SU-DHL-6 (cell line): Measurements from ENCODE around the gene PTMS.

Experiments used
- H2AFZ ChIP-seq: fragments of 200-600 bp; sonication (generic); 2 replicates; pipeline ENCODE4 v1.6.1; 2014; ENCODE audit warnings: low read depth, mild to moderate bottlenecking, moderate library complexity, mixed read lengths, antibody characterized with exemption, low read length; ENCODE audit not compliant: severe bottlenecking
- H3F3A ChIP-seq: fragments of 200-600 bp; shearing (Covaris generic); 2 replicates; pipeline ENCODE4 v1.6.0; 2016; ENCODE audit warnings: antibody characterized with exemption, mild to moderate bottlenecking; ENCODE audit not compliant: insufficient read depth
- H3K27ac ChIP-seq: fragments of 200-600 bp; sonication (generic); 2 replicates; pipeline ENCODE4 v1.5.1; 2016; ENCODE audit warnings: low read depth, mild to moderate bottlenecking, low read length, moderate library complexity, mixed read lengths
- H3K27me3 ChIP-seq: fragments of 200-600 bp; sonication (generic), shearing (Covaris generic); 2 replicates; pipeline ENCODE4 v1.6.0; 2014; ENCODE audit warnings: mild to moderate bottlenecking, low read length
- H3K36me3 ChIP-seq: fragments of 200-600 bp; sonication (generic); 2 replicates; pipeline ENCODE4 v1.6.1; 2014; ENCODE audit warnings: mild to moderate bottlenecking, low read length, mixed read lengths
- H3K4me2 ChIP-seq: fragments of 300-600, 200-600 bp; shearing (Covaris generic), sonication (generic); 2 replicates; pipeline ENCODE4 v1.6.0; 2014; ENCODE audit warnings: low read length, low read depth, mild to moderate bottlenecking; ENCODE audit not compliant: poor library complexity, severe bottlenecking
- H3K4me3 ChIP-seq: fragments of 200-600 bp; sonication (generic); 2 replicates; pipeline ENCODE4 v1.5.1; 2014; ENCODE audit warnings: antibody characterized with exemption, low read length, mild to moderate bottlenecking, mixed read lengths; ENCODE audit not compliant: insufficient read depth, poor library complexity, severe bottlenecking
- H3K79me2 ChIP-seq: fragments of 200-600 bp; sonication (generic); 2 replicates; pipeline ENCODE4 v1.6.1; 2014; ENCODE audit warnings: mild to moderate bottlenecking, low read length, moderate library complexity; ENCODE audit not compliant: insufficient read depth
- H3K9ac ChIP-seq: fragments of 200-600 bp; sonication (generic); 2 replicates; pipeline ENCODE4 v1.7.0; 2014; ENCODE audit warnings: mild to moderate bottlenecking, low read length
- H3K9me2 ChIP-seq: fragments of 200-600 bp; sonication (generic); replicated peaks from 2 replicates; pipeline ENCODE4 v1.6.1; 2014; ENCODE audit warnings: low read length; ENCODE audit not compliant: insufficient read depth
- H3K9me3 ChIP-seq: fragments of 200-600 bp; sonication (generic); 2 replicates; pipeline ENCODE4 v1.6.1; 2014; ENCODE audit warnings: low read length, mixed read lengths; ENCODE audit not compliant: insufficient read depth
- H4K20me1 ChIP-seq: fragments of 200-600 bp; sonication (generic); 2 replicates; pipeline ENCODE4 v1.6.1; 2014; ENCODE audit warnings: low read depth, mild to moderate bottlenecking, antibody characterized with exemption, low read length, moderate library complexity, mixed read lengths
- EZH2phosphoT487 ChIP-seq: fragments of 200-600 bp; sonication (generic), shearing (Covaris generic); conservative IDR thresholded peaks from 2 replicates; pipeline ENCODE4 v1.6.1; 2018; ENCODE audit warnings: mild to moderate bottlenecking, antibody characterized with exemption, low read length, moderate library complexity, mixed read lengths
- TF ChIP-seq, protein P1 (sequence below): fragments of 200-600 bp; sonication (generic); IDR thresholded peaks from one replicate; pipeline ENCODE4 v1.5.1; 2017; ENCODE audit warnings: antibody characterized with exemption, mild to moderate bottlenecking, low read length, moderate library complexity; ENCODE audit not compliant: insufficient read depth, poor library complexity, severe bottlenecking

PTMS gene

DNA sequence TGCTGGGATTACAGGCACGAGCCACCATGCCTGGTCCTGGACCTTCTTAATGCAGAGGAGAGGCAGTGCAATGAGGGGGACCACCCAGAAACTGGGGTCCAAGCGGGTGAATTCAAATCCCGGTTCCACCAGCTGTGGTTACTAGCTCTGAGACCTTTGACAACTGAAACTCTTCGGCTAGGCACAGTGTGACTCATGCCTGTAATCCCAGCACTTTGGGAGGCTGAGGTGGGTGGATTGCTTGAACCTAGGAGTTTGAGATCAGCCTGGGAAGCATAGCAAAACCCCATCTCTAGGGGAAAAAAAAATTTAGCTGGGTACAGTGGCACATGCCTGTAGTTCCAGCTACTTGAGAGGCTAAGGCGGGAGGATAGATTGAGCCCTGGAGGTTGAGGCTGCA is 18.1 kb downstream of the PTMS start:
- Histone ChIP-seq H3K27me3 (no peaks in the 10 kb centered on the region), H3K9ac (no peak overlapping the region), H3K9me2 (no peaks in the 10 kb centered on the region), H3K36me3 (no peaks in the 10 kb centered on the region), H2AFZ (no peak overlapping the region), H4K20me1 (no peaks in the 10 kb centered on the region), H3K4me2 (no peak overlapping the region), H3F3A (no peaks in the 10 kb centered on the region), H3K79me2 (no peaks in the 10 kb centered on the region), H3K9me3 (no peaks in the 10 kb centered on the region), H3K4me3 (no peak overlapping the region), H3K27ac (no peak overlapping the region)
- no peak for TF ChIP-seq EZH2phosphoT487
- TF ChIP-seq, protein P1, sequence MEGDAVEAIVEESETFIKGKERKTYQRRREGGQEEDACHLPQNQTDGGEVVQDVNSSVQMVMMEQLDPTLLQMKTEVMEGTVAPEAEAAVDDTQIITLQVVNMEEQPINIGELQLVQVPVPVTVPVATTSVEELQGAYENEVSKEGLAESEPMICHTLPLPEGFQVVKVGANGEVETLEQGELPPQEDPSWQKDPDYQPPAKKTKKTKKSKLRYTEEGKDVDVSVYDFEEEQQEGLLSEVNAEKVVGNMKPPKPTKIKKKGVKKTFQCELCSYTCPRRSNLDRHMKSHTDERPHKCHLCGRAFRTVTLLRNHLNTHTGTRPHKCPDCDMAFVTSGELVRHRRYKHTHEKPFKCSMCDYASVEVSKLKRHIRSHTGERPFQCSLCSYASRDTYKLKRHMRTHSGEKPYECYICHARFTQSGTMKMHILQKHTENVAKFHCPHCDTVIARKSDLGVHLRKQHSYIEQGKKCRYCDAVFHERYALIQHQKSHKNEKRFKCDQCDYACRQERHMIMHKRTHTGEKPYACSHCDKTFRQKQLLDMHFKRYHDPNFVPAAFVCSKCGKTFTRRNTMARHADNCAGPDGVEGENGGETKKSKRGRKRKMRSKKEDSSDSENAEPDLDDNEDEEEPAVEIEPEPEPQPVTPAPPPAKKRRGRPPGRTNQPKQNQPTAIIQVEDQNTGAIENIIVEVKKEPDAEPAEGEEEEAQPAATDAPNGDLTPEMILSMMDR: no peak

DNA sequence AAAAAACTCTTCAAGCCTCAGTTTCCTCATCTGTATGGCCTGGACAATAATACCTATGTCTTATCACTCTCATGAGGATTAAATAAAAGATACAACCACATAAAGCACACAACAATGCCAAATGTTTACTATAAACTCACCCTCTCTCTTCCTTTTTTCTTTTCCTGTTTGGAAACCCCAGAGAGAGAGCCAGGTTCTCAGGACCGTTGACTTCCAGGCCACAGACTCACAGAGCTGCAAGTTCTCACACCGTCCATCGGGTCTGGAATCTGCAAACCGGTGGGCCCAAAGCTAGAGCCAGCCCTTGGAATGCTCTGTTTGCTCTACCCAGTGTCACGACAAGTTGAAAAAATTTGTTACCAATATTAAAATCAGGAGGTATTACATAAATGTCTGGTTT is 18.6 kb downstream of the PTMS start:
- H3K4me3 ChIP-seq: no peak overlapping the region
- TF ChIP-seq, protein P1: no peak
- no peak for TF ChIP-seq EZH2phosphoT487
- no peaks in the 10 kb centered on the region for H3K36me3 ChIP-seq
- no peaks in the 10 kb centered on the region for H3F3A ChIP-seq
- no peaks in the 10 kb centered on the region for H3K9me2 ChIP-seq
- no peak overlapping the region for H3K27ac ChIP-seq
- no peaks in the 10 kb centered on the region for H4K20me1 ChIP-seq
- H3K4me2 ChIP-seq: no peak overlapping the region
- no peaks in the 10 kb centered on the region for H3K79me2 ChIP-seq
- no peaks in the 10 kb centered on the region for H3K9me3 ChIP-seq
- H2AFZ ChIP-seq: no peak overlapping the region
- no peak overlapping the region for H3K9ac ChIP-seq
- H3K27me3 ChIP-seq: no peaks in the 10 kb centered on the region

DNA sequence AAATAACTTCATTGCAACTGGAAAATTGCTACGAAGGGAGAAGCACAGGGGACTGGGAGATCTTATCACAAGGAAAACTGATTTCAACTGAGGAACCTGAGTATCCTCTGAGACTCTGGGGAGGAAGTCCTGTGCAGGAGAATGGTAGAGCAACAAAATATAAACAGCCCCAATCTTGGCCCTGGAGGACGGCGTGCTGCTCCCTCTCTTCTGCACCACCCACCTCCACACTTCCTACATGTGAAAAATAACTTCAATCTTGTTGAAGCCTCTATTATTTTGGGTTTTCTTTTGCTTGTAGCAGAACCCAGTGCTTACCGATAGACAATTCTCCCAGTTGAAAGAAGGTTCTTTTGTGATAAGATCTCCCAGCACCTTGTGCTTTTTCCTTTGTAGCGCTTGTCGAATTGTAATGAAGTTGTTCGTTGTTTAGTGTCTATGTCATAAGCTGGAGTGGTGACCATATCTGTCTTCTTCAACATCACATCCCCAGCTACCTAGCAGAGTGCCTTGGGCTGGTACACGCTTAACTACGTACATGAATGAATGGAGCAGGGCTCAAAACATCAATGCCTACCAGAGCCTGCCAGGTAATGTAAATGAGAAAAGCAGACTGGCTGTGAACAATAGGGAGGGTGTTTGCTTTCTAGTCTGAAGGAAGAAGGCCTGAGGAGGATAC is 20.4 kb downstream of the PTMS start:
- H2AFZ ChIP-seq: no peak overlapping the region
- H3K4me2 ChIP-seq: no peak overlapping the region

More for the DNA sequence above, 20.4 kb downstream of the PTMS start:
- no peaks in the 10 kb centered on the region for H3F3A ChIP-seq
- no peak overlapping the region for H3K9ac ChIP-seq
- H3K79me2 ChIP-seq: no peaks in the 10 kb centered on the region
- no peaks in the 10 kb centered on the region for H3K36me3 ChIP-seq
- no peaks in the 10 kb centered on the region for H3K27me3 ChIP-seq
- H3K9me2 ChIP-seq: no peaks in the 10 kb centered on the region
- no peak overlapping the region for H3K27ac ChIP-seq
- H4K20me1 ChIP-seq: no peaks in the 10 kb centered on the region
- no peaks in the 10 kb centered on the region for H3K9me3 ChIP-seq
- TF ChIP-seq, protein P1: no peak
- TF ChIP-seq EZH2phosphoT487: no peak
- H3K4me3 ChIP-seq: no peak overlapping the region
